Uterus (tissue), 4 donors: Measurements from ENCODE around the gene SERPINE2. TPM values are rescaled to one million over a fixed set of nuclear protein-coding genes. Genes with fewer than 3 reads are reported as not detected.

Experiments
- DNase-seq, 2 donors: peaks; one replicate each; pipeline ENCODE4 v3.0.0-alpha.2; 2019 to 2020
- H3K27ac ChIP-seq, 2 donors: fragments of 200-600 bp; sonication (generic); 1 replicate in 1 of 2; 2 replicates in 1 of 2; pipeline ENCODE4 v1.5.1; 2016 to 2018
- H3K27me3 ChIP-seq, 2 donors: fragments of 200-600 bp; sonication (generic); one replicate each; pipeline ENCODE4 v1.5.1; 2018 to 2019; ENCODE audit warnings: control low read depth in 1 of 2
- H3K36me3 ChIP-seq, 2 donors: fragments of 200-600 bp; sonication (generic); one replicate each; pipeline ENCODE4 v1.5.1; 2019; ENCODE audit warnings: control low read depth in 1 of 2
- H3K4me1 ChIP-seq, 2 donors: fragments of 200-600 bp; sonication (generic); one replicate each; pipeline ENCODE4 v1.5.1; 2018 to 2019; ENCODE audit warnings: control low read depth in 1 of 2
- H3K4me3 ChIP-seq, 2 donors: fragments of 200-600 bp; sonication (generic); 1 replicate in 1 of 2; 2 replicates in 1 of 2; pipeline ENCODE4 v1.5.1; 2018 to 2019; ENCODE audit warnings: mild to moderate bottlenecking in 1 of 2
- H3K9me3 ChIP-seq, 2 donors: fragments of 200-600 bp; sonication (generic); one replicate each; pipeline ENCODE4 v1.5.1; 2019; ENCODE audit warnings: control low read depth in 1 of 2
- POLR2A ChIP-seq, 2 donors: fragments of 450-650 bp; IDR thresholded peaks; one replicate each; pipeline ENCODE4 v1.6.1; 2016; ENCODE audit warnings: antibody characterized with exemption in 2 of 2, mild to moderate bottlenecking in 1 of 2, moderate library complexity in 1 of 2
- intact Hi-C: fragments of 100-400 bp; cut with DNase I; formaldehyde crosslinking; loops from one replicate; pipeline ENCODE4 v1.15.1; 2023; ENCODE audit warnings: low total_unique reads
- total RNA-seq, 4 donors: library from RNA; depleted of rRNA in 3 of 4; stranded (reverse); fragments of >200 nt in 3 of 4; gene quantifications; one replicate each; pipeline versions ENCODE4 v1.1.0 to v1.2.4, GENCODE V29; 2014 to 2023
- TF ChIP-seq, protein P1 (sequence below), 4 experiments: fragments of 200-600 bp in 2 of 4; fragments of 450-650 bp in 2 of 4; sonication (generic) in 2 of 4; IDR thresholded peaks; one replicate each; pipeline ENCODE4 v1.5.1; 2016 to 2019; ENCODE audit warnings: antibody characterized with exemption in 4 of 4, mild to moderate bottlenecking in 2 of 4, moderate library complexity in 1 of 4
- donor health status: DM: yes; HTN: yes; CAD: no.

The SERPINE2 gene
- total RNA-seq, 4 donors from 2014 or later: 0.26 to 62.1 (median 6.7) TPM

DNA sequence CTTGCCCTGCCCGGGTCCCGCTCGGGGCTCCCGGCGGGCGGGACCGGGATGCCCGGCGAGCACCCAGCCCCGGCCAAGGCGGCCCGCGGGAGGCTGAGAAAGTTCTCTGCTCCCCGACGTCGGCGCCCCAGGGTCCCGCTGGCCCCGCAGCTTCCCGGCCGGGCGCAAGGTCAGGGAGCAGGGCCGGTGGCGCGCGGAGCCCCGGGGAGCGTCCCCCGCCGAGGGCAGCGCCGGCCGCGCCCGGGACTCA is 331 bp downstream of the SERPINE2 start:
- no peak for DNase-seq
- Histone ChIP-seq H3K4me1 (no peaks in the 10 kb centered on the region), H3K9me3 (no peaks in the 10 kb centered on the region), H3K36me3 (no peaks in the 10 kb centered on the region), H3K27ac (peak overlapping the region; percentile 10 to 36), H3K27me3 (peaks cover 0 to 8% of the 10 kb centered on the region in 2 donors), H3K4me3 (peak overlapping the region; percentile 12 to 59)
- TF ChIP-seq, protein P1, sequence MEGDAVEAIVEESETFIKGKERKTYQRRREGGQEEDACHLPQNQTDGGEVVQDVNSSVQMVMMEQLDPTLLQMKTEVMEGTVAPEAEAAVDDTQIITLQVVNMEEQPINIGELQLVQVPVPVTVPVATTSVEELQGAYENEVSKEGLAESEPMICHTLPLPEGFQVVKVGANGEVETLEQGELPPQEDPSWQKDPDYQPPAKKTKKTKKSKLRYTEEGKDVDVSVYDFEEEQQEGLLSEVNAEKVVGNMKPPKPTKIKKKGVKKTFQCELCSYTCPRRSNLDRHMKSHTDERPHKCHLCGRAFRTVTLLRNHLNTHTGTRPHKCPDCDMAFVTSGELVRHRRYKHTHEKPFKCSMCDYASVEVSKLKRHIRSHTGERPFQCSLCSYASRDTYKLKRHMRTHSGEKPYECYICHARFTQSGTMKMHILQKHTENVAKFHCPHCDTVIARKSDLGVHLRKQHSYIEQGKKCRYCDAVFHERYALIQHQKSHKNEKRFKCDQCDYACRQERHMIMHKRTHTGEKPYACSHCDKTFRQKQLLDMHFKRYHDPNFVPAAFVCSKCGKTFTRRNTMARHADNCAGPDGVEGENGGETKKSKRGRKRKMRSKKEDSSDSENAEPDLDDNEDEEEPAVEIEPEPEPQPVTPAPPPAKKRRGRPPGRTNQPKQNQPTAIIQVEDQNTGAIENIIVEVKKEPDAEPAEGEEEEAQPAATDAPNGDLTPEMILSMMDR (IDR thresholded peaks at IDR 0.05): no peak
- TF ChIP-seq POLR2A (IDR thresholded peaks at IDR 0.05): no peak
- intact Hi-C loops: no loop called here

DNA sequence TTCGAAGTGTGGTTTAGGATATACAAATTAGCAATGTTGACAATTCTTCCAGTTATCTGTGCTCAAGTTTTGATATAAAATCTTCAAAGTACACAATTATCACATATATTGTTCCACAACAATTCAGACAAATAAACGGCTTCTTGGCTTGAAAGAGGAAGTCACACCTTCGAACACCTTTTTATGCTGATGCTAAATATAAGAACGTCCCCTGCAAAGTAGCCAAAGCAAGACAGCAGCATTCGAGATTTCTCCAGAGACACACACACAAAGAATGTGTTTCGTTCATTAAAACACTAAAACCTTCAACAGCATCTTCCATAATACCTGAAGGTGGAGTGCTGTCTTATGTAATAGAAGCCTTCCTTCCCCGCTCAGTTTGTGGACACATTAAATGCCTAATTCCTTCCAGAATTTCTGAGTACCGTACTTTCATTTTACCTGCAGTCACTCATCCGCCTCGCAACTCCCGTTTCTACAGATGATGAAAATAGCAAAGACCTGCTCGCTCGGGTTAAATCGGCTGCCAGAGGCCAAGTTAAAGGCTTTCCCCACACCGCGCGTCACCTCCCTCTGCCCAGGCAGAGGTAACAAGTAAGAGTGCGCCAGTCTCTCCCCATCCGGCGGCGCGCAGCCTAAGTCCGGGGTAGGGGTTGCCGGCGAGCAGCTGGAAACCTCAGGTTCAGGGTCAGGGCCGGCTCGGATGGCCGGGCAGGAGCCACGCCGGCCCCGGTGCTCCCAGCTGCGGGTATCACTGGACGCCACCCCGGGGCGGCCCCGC is 847 bp downstream of the SERPINE2 start:
- TF ChIP-seq POLR2A (IDR thresholded peaks at IDR 0.05): no peak
- TF ChIP-seq, protein P1 (IDR thresholded peaks at IDR 0.05): no peak
- Histone ChIP-seq H3K4me3 (peak overlapping the region; percentile 12 to 59), H3K9me3 (no peaks in the 10 kb centered on the region), H3K27me3 (peaks cover 0 to 8% of the 10 kb centered on the region in 2 donors), H3K36me3 (no peaks in the 10 kb centered on the region), H3K27ac (peak overlapping the region; percentile 10 to 36), H3K4me1 (no peaks in the 10 kb centered on the region)
- intact Hi-C loops: no loop called here
- DNase-seq: peak in 1 of 2 donors; percentile 16

DNA sequence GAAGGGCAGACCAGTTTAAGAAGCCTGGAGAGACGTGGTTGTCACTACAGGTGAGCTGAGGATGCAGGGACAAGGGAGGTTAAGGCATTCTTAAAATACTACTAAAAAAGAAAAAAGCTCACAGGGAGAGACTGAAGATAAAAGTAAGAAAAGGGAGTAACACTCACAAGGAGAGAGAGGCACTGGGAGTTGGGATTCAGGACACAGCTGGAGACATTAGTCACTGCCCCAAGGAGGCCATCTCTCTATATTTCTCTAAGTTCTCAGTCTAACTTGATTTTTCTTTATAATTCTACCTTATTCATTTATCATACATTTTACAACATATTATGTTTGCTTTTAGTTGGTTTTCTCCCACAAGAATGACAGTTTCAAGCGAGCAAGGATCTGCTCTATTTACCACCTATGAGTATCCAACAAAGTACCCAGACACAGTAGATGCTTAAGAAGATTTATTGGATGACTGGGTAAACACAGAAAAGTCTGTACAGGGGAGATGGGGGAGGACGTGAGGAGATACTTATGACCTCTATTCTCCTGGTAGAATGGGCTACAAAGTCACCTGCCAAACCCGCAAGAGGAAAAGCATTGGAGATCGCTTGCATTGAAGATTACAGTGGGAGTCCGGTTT is 2.2 kb downstream of the SERPINE2 start:
- no peak for DNase-seq
- intact Hi-C loops: no loop called here
- Histone ChIP-seq H3K9me3 (no peaks in the 10 kb centered on the region), H3K4me1 (no peaks in the 10 kb centered on the region), H3K4me3 (no peak overlapping the region), H3K27ac (no peak overlapping the region), H3K27me3 (peaks cover 0 to 8% of the 10 kb centered on the region in 2 donors), H3K36me3 (no peaks in the 10 kb centered on the region)
- TF ChIP-seq POLR2A (IDR thresholded peaks at IDR 0.05): no peak
- TF ChIP-seq, protein P1 (IDR thresholded peaks at IDR 0.05): no peak

DNA sequence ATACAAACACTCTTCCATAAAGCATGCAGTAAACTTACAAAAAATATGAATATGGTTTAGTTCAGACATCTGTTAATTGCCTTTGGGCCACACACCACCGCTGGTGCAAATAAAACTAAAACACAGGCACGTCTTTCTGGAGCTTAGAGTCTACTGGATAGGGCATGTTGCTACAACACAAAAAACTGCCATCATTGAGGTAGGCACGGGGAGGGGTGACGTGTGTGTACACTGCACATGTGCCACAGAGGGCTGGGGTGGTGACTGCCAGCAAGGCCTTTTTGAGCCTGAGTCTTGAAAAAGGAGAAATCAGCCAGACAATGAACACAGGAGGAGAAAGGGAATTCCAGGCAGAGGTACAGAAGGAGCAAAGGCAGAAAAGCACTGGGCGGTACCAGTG is 5.1 kb downstream of the SERPINE2 start:
- H3K4me3 ChIP-seq: no peak overlapping the region
- no peaks in the 10 kb centered on the region for H3K36me3 ChIP-seq
- no peak for DNase-seq
- intact Hi-C loops: no loop called here
- no peaks in the 10 kb centered on the region for H3K9me3 ChIP-seq
- TF ChIP-seq, protein P1 (IDR thresholded peaks at IDR 0.05): no peak
- TF ChIP-seq POLR2A (IDR thresholded peaks at IDR 0.05): no peak
- peaks cover 0 to 8% of the 10 kb centered on the region in 2 donors for H3K27me3 ChIP-seq
- H3K27ac ChIP-seq: no peak overlapping the region
- H3K4me1 ChIP-seq: no peaks in the 10 kb centered on the region

DNA sequence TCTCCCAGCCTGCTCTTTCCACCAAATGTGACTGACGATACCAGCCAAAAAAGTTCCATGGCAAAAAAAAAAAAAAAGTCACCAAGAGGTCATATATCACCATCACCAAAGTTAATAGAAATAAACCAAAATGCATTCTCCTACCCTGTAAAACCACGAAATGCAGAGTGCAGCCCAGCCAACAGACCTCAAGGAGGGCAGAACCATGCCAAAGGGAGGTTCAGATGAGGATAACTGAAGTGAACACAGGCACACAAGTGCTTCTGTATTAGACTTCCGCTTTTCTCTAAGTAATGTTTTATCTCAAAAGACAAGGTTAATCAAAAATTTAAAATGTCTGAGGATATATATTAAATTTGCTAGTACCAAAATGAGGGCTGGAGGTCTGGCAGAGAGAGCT is 5.5 kb downstream of the SERPINE2 start:
- Histone ChIP-seq H3K27me3 (peaks cover 0 to 8% of the 10 kb centered on the region in 2 donors), H3K36me3 (no peaks in the 10 kb centered on the region), H3K9me3 (no peaks in the 10 kb centered on the region), H3K4me1 (no peaks in the 10 kb centered on the region), H3K4me3 (no peak overlapping the region), H3K27ac (no peak overlapping the region)
- DNase-seq: no peak
- intact Hi-C loops: no loop called here
- TF ChIP-seq POLR2A (IDR thresholded peaks at IDR 0.05): no peak
- TF ChIP-seq, protein P1 (IDR thresholded peaks at IDR 0.05): no peak
